DOHH2 (cell line): ENCODE results near the gene PRKN.

Experiments
- CTCF ChIP-seq: fragments of 200-600 bp; sonication (generic); IDR thresholded peaks from one replicate; pipeline ENCODE4 v1.5.1; 2014; ENCODE audit warnings: antibody characterized with exemption, mild to moderate bottlenecking, low read depth, low read length; ENCODE audit not compliant: poor library complexity, severe bottlenecking
- EZH2phosphoT487 ChIP-seq: fragments of 200-600 bp; sonication (generic); IDR thresholded peaks from 2 replicates; pipeline ENCODE4 v1.6.1; 2017; ENCODE audit warnings: borderline replicate concordance, mild to moderate bottlenecking, antibody characterized with exemption, low read length, moderate library complexity, mixed read lengths

- no peak for TF ChIP-seq CTCF
- no peak for TF ChIP-seq EZH2phosphoT487
These were observed 1409.1 kb downstream of the PRKN start for GRCh38 chr6:161318456-161318855.
